ENCODE measurements around the gene ZFAND4.

DNA sequence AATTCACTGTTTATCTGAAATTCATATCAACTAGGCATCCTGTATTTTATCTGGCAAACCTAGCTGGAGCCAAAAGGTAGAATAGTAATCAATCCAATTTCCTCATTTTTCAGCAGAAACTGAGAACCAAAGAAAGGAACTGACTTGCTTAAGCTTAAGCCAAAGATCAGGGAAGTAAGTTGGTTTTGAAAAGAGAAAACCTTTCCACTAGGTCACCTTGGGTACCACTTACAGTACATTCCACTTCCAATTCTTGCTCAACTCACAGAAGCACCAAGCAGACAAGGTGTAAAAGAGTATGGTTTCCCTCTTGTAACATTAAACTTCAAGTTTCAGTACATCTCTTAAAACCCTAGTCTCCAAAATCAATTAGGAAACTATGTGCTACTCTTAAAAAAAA is 79.6 kb downstream of the ZFAND4 start:
- TF ChIP-seq POLR2A (IDR thresholded peaks at IDR 0.05; ENCODE audit: low read depth, low read length): no peak
- TF ChIP-seq POLR2AphosphoS5 (IDR thresholded peaks at IDR 0.05; ENCODE audit: low read depth, low read length): no peak
- no peak for TF ChIP-seq TAF1 (IDR thresholded peaks at IDR 0.05; ENCODE audit: borderline replicate concordance, low read depth, low read length)

Measured in GM12892 (cell line).